Stimulated activated CD4-positive, alpha-beta T cell treated with anti-CD3 and anti-CD28 coated beads, Interleukin-15, amount 100 ng/mL, for 24 hours (primary cell): Measurements from ENCODE around the gene TCF21.
"Not testable (repeated sequence)": the region's sequence is repeated elsewhere in the genome, so short reads cannot be mapped to it uniquely, and the experiment has no call there.

Experiments used
- DNase-seq: peaks from one replicate; pipeline ENCODE4 v3.0.0-alpha.2; 2020

The TCF21 gene

DNA sequence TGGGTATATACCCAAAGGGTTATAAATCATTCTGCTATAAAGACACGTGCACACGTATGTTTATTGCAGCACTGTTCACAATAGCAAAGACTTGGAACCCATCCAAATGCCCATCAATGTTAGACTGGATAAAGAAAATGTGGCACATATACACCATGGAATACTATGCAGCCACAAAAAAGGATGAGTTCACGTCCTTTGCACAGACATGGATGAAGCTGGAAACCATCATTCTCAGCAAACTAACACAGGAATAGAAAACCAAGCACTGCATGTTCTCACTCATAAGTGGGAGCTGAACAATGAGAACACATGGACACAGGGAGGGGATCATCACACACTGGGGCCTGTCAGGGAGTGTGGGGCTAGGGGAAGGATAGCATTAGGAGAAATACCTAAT, 47.4 kb downstream of the TCF21 start:
- DNase-seq, result not testable (repeated sequence)

DNA sequence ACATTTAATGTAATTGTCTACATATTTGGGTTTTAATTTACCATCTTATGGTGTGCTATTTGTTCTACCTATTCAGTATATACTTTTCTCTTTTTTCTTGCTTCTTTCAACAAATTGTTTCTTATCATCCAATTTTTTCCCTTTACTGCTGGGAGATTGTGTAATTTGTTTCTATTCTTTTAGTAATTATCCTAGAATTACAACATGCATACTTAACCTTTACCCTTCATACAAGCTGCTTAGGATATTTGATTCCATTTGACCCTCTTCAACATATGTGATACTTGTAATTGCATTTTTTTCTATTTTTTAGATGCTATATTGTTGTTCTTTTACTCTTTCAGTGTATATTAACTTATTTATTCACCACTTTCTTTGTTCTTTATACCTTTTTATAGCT, 49.0 kb downstream of the TCF21 start:
- DNase-seq, result no peak

DNA sequence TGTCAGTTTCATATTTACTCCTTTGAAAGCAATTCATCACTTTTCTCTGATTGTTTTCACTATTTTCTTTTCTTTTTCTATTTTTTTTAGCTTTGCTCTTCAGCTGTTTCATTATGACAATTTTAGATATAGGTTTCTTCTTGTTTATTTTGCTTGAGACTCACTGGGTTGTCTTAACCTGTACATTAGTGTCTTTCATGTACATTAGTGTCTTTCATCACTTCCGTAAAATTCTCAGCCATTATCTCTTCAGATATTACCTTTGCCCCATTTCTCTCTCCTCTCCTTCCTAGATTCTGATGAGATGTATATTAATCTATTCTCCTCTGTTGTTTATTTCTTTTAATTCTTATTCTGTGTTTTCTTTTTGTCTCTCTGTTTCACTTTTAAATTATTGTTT, 49.6 kb downstream of the TCF21 start:
- DNase-seq, result no peak

DNA sequence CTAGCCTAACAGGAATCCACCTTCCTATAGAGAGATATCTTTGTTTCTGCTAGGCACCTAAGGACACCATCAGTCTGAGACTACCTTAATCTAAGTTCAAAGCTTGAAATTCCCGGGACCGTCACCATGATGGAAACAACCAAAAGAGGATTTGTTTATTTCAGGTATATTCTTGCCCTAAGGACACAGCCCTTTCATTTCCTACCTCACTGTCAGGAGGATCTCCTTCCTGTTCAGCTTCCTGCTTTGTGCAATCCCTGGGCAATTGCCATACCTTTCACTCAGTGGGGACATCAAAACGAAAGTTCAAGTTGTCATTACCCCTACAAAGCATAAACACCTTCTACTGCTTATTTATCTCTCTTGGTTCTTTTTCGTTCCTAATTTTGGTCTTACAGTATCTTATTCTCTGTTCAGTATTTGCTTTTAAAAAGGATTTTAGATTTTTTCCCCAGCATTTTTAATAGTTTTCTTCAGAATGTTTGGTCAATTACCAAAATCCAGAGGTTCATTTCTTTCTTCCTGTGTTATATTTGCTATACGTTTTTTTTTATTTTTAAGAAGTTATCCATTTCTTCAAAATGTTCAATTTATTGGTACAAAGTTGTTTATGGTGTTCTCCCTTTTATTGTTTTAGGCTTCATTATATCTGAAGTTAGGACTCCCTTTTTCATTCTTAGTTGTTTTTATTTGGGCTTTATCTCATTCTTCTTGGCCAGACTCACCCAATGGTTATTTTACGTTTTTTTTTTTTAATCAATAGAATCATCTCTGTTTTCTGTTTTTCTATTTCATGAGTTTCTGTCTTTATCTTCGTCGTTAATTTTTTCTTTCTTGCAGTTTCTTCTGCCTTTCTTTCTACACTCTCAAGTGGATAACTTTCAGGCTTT, 51.1 kb downstream of the TCF21 start:
- no peak for DNase-seq
